ENCODE data around the gene VGLL4. TPM values are rescaled to one million over a fixed set of nuclear protein-coding genes. Genes with fewer than 3 reads are reported as not detected.

Gene VGLL4
- total RNA-seq, 1 experiment from 2014 or later: 31.7 TPM

DNA sequence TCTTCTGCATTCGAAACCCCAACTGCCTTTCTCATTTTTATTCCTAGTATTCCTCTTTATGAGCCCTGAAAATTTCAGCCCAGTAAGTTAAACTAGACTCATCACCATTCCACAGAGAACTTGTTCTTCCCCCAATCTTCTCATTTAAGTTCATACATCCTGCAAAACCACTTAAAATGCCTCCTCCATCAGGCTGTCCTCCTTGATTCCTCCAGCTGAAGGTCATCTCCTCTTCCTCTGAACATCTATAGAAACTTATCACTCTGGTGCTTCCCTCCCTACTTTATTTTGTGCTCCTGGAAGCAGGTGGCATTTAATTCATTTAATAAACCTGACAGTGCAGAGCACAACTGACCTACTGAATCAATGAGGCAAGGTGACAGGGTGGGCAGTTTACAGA is 38.3 kb downstream of the VGLL4 start:
- no peak for DNase-seq (ENCODE audit: unreplicated experiment)
- TF ChIP-seq, protein P1, sequence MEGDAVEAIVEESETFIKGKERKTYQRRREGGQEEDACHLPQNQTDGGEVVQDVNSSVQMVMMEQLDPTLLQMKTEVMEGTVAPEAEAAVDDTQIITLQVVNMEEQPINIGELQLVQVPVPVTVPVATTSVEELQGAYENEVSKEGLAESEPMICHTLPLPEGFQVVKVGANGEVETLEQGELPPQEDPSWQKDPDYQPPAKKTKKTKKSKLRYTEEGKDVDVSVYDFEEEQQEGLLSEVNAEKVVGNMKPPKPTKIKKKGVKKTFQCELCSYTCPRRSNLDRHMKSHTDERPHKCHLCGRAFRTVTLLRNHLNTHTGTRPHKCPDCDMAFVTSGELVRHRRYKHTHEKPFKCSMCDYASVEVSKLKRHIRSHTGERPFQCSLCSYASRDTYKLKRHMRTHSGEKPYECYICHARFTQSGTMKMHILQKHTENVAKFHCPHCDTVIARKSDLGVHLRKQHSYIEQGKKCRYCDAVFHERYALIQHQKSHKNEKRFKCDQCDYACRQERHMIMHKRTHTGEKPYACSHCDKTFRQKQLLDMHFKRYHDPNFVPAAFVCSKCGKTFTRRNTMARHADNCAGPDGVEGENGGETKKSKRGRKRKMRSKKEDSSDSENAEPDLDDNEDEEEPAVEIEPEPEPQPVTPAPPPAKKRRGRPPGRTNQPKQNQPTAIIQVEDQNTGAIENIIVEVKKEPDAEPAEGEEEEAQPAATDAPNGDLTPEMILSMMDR (IDR thresholded peaks at IDR 0.05; ENCODE audit: unreplicated experiment): no peak
- no TSS peak for BruUV-seq (replicated peaks)
- Mint-ChIP-seq H3K9me3 (ENCODE audit: unreplicated experiment) (no peaks in the 10 kb centered on the region), H3K27ac (ENCODE audit: low read depth, unreplicated experiment) (no peak overlapping the region), H3K4me1 (ENCODE audit: insufficient read depth, unreplicated experiment) (peaks cover 52% of the 10 kb centered on the region), H3K36me3 (ENCODE audit: insufficient read depth, unreplicated experiment) (peaks cover 44% of the 10 kb centered on the region), H3K4me3 (ENCODE audit: unreplicated experiment) (no peak overlapping the region), H3K27me3 (ENCODE audit: insufficient read depth, unreplicated experiment) (no peaks in the 10 kb centered on the region)
- intact Hi-C loops (cut with micrococcal nuclease): no loop called here
- CTCF ChIA-PET: interaction anchor here (0.7 to 1.6 kb wide), 2 partner anchors 12 to 36 kb away, joined by 4 to 5 read pairs; no protein-coding TSS in a partner anchor
- POLR2A ChIA-PET: interaction anchor here (1.2 kb wide), 1 partner anchor 30 kb away, joined by 3 read pairs; no protein-coding TSS in a partner anchor

DNA sequence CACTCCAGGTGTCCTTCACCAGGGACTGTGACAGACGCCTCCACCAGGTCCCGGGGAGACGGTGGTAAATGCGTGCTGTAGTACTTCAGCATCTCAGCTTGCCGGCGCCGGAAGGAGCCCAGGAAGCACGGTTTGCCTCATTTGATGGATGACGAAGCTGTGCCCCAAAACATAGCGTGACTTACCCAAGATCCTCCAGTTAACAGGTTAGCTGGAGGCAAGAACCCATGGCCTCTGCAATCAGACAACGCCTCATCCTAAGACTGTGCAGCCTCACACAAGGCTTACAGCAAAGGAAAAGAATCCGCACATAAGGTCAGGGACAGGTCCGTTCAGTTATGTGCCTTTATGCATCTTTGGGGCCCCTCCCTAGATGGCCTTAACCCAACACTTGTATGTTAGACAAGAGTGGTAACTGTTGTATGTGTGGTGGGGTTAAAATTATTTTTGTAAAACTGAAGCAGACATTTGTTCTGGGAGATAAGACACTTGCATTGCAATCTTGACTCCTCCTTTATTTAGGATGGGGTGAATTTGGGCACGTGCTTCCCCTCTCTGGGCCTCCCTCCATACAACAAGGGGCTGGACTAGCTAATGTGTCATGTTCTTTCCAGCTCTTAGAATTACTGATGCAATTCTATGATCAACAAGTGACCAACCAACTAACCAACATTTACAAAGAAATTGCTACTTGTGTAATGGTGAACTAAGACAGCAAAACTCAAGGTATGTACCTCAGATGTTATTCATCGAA is 39.4 kb downstream of the VGLL4 start:
- H3K27ac Mint-ChIP-seq (ENCODE audit: low read depth, unreplicated experiment): no peak overlapping the region
- CTCF ChIA-PET: interaction anchor here (0.6 kb wide), 1 partner anchor 44 kb away, joined by 3 read pairs; no protein-coding TSS in a partner anchor
- H3K27me3 Mint-ChIP-seq (ENCODE audit: insufficient read depth, unreplicated experiment): no peaks in the 10 kb centered on the region
- no TSS peak for BruUV-seq (replicated peaks)
- peaks cover 37% of the 10 kb centered on the region for H3K36me3 Mint-ChIP-seq (ENCODE audit: insufficient read depth, unreplicated experiment)
- POLR2A ChIA-PET: no interaction called here
- TF ChIP-seq, protein P1 (IDR thresholded peaks at IDR 0.05; ENCODE audit: unreplicated experiment): no peak
- no peak overlapping the region for H3K4me3 Mint-ChIP-seq (ENCODE audit: unreplicated experiment)
- DNase-seq (ENCODE audit: unreplicated experiment): no peak
- H3K9me3 Mint-ChIP-seq (ENCODE audit: unreplicated experiment): no peaks in the 10 kb centered on the region
- H3K4me1 Mint-ChIP-seq (ENCODE audit: insufficient read depth, unreplicated experiment): peaks cover 51% of the 10 kb centered on the region
- intact Hi-C loops (cut with micrococcal nuclease): no loop called here

DNA sequence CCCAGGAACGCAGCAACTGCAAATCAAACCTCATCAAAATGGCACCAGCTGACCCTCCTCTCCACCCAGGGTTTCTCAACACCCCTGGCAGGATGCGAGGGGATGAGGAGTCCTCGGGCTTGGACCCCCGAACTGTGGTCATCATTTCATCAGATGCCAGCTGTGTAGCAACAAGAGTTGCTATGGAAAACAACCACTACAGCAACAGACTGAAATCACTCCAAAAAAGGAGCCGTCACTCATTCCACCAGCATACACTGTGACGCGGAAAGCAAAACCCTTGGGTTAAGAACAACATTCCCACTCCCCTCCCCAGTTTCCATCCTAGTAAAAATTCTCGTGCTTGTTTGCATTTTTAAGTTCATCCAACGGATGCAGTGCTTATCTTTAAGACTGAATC is 40.1 kb downstream of the VGLL4 start:
- Mint-ChIP-seq H3K4me1 (ENCODE audit: insufficient read depth, unreplicated experiment) (peaks cover 49% of the 10 kb centered on the region), H3K4me3 (ENCODE audit: unreplicated experiment) (no peak overlapping the region), H3K27ac (ENCODE audit: low read depth, unreplicated experiment) (no peak overlapping the region), H3K9me3 (ENCODE audit: unreplicated experiment) (no peaks in the 10 kb centered on the region), H3K27me3 (ENCODE audit: insufficient read depth, unreplicated experiment) (no peaks in the 10 kb centered on the region), H3K36me3 (ENCODE audit: insufficient read depth, unreplicated experiment) (peaks cover 43% of the 10 kb centered on the region)
- ChIA-PET POLR2A (no interaction called here), CTCF (interaction anchor here (0.6 kb wide), 1 partner anchor 44 kb away, joined by 3 read pairs; no protein-coding TSS in a partner anchor)
- BruUV-seq (replicated peaks): no TSS peak
- DNase-seq (ENCODE audit: unreplicated experiment): no peak
- intact Hi-C loops (cut with micrococcal nuclease): no loop called here
- TF ChIP-seq, protein P1 (IDR thresholded peaks at IDR 0.05; ENCODE audit: unreplicated experiment): no peak

DNA sequence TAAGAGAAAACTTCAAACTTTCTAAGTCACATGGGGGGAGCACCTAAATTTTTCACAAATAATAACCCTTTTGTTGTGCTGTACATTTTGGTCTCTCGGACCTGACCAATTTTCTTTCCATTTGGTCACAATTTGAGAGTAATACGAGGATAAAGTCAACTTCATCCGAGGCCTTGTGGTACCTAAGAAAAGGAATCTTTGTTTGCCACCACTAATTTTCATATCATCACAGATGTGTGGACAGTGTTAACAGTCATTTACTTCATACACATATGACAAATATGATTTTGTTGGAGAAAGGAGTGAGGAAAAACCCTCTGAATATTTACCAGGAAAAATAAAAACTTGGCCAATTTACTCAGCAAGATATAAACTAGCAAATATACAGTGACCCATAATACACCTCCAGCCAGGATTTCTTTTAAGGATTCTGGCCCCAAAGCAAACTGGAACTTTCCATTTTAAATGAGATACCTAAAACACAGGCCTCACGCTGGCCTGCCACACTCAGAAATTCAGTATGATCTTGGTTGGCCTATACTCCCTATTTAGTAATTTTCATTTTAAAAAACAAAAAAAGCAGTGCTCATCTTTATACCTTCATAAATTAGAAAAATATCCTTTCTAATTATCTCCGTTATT is 40.7 kb downstream of the VGLL4 start:
- no peak for DNase-seq (ENCODE audit: unreplicated experiment)
- no peak overlapping the region for H3K27ac Mint-ChIP-seq (ENCODE audit: low read depth, unreplicated experiment)
- H3K4me1 Mint-ChIP-seq (ENCODE audit: insufficient read depth, unreplicated experiment): peaks cover 43% of the 10 kb centered on the region
- H3K4me3 Mint-ChIP-seq (ENCODE audit: unreplicated experiment): no peak overlapping the region
- no peaks in the 10 kb centered on the region for H3K9me3 Mint-ChIP-seq (ENCODE audit: unreplicated experiment)
- no TSS peak for BruUV-seq (replicated peaks)
- H3K27me3 Mint-ChIP-seq (ENCODE audit: insufficient read depth, unreplicated experiment): no peaks in the 10 kb centered on the region
- TF ChIP-seq, protein P1 (IDR thresholded peaks at IDR 0.05; ENCODE audit: unreplicated experiment): no peak
- ChIA-PET CTCF (interaction anchor here (0.6 kb wide), 1 partner anchor 45 kb away, joined by 3 read pairs; no protein-coding TSS in a partner anchor), POLR2A (no interaction called here)
- H3K36me3 Mint-ChIP-seq (ENCODE audit: insufficient read depth, unreplicated experiment): peaks cover 47% of the 10 kb centered on the region
- intact Hi-C loops (cut with micrococcal nuclease): no loop called here
